ENCODE data around the gene PRR22. TPM values are rescaled to one million over a fixed set of nuclear protein-coding genes. Genes with fewer than 3 reads are reported as not detected.

Gene PRR22
- total RNA-seq, 1 experiment from 2014 or later, result 8.1 TPM

- Histone ChIP-seq H4K5ac (ENCODE audit: insufficient read length, low read depth, low read length) (no peak within 1 kb of the TSS), H3K4ac (ENCODE audit: low read depth, low read length) (no peak within 1 kb of the TSS; the same call in 1 of the 2 replicates), H3K56ac (ENCODE audit: insufficient read length, low read depth, low read length) (no peak within 1 kb of the TSS), H3T11ph (ENCODE audit: low read length) (no peak within 1 kb of the TSS), H3K79me1 (ENCODE audit: insufficient read depth, low read depth, low read length, poor library complexity, severe bottlenecking) (no peaks in the 10 kb centered on the region), H3K4me2 (ENCODE audit: insufficient read depth, insufficient read length, low read length) (peak within 1 kb of the TSS; percentile 28), H3K23ac (ENCODE audit: insufficient read length, low read depth, low read length) (no peak within 1 kb of the TSS), H3K27ac (ENCODE audit: insufficient read length, low read depth, low read length) (peak within 1 kb of the TSS; percentile 2), H3K9me3 (ENCODE audit: control insufficient read depth, low read depth, low read length) (no peaks in the 10 kb centered on the region), H3K18ac (ENCODE audit: insufficient read length, low read depth, low read length) (peak within 1 kb of the TSS; percentile 61), H2BK5ac (ENCODE audit: insufficient read length, low read length) (no peak within 1 kb of the TSS), H2BK120ac (ENCODE audit: low read depth, low read length, poor library complexity, severe bottlenecking) (no peak within 1 kb of the TSS), H3K23me2 (ENCODE audit: insufficient read length, low read depth, low read length, poor library complexity, severe bottlenecking) (no peaks in the 10 kb centered on the region), H2AFZ (ENCODE audit: low read length) (no peak within 1 kb of the TSS), H2BK15ac (ENCODE audit: low read depth, low read length) (no peak within 1 kb of the TSS), H4K20me1 (ENCODE audit: control insufficient read depth, insufficient read depth, insufficient read length) (no peaks in the 10 kb centered on the region), H3K4me1 (ENCODE audit: insufficient read depth, low read length) (no peaks in the 10 kb centered on the region), H3K14ac (ENCODE audit: insufficient read depth, low read length) (peak within 1 kb of the TSS; percentile 29; the same call in 1 of the 2 replicates), H3K9ac (ENCODE audit: extremely low read depth, insufficient read length, low read length) (peak within 1 kb of the TSS; percentile 49), H2BK12ac (ENCODE audit: insufficient read length, low read depth, low read length) (no peak within 1 kb of the TSS), H3K27me3 (ENCODE audit: insufficient read depth, low read length) (no peaks in the 10 kb centered on the region), H4K8ac (replicated peaks; ENCODE audit: insufficient read length, low read depth, low read length) (no peak within 1 kb of the TSS), H2AK5ac (ENCODE audit: insufficient read length, low read length) (no peak within 1 kb of the TSS), H4K91ac (ENCODE audit: insufficient read length, low read depth, low read length) (no peak within 1 kb of the TSS), H2BK20ac (ENCODE audit: low read depth, low read length, poor library complexity, severe bottlenecking) (no peak within 1 kb of the TSS), H3K79me2 (ENCODE audit: insufficient read depth, low read length) (no peaks in the 10 kb centered on the region)
- Mint-ChIP-seq H3K27me3 (ENCODE audit: low read depth) (peaks cover 2% of the 10 kb centered on the region), H3K27ac (peak within 1 kb of the TSS; percentile 100), H3K36me3 (ENCODE audit: insufficient read depth in 1 of 3, low read depth in 3 of 3) (peaks cover 23 to 41% (median 35%) of the 10 kb centered on the region in 3 experiments), H3K4me3 (peak within 1 kb of the TSS; percentile 100), H3K9me3 (no peaks in the 10 kb centered on the region; a peak in 2 of 5 replicates), H3K4me1 (peaks cover 0 to 8% of the 10 kb centered on the region in 2 experiments; a peak in 3 of 4 replicates)
- TF ChIP-seq CTCF (conservative IDR thresholded peaks at IDR 0.05), result no peak
- no CpG with 5 or more reads among the region's 72 CpGs for WGBS (ENCODE audit: extremely low coverage, insufficient read length, low lambda C conversion rate)
- DNase-seq, result peak; percentile 99
Measured at GRCh38 chr19:5790559-5791520, 6.3 kb upstream of the PRR22 start, which contains the start of gene DUS3L. TSS of gene DUS3L (minus strand) at chr19:5791163. CDS start at chr19:5791141, 22 bp downstream.

All from H9 (cell line).